K562 (cell line): ENCODE results near the gene HRH4. TPM values are rescaled to one million over a fixed set of nuclear protein-coding genes. Genes with fewer than 3 reads are reported as not detected.

Experiments used
- ATAC-seq: fragments of 200-7000 bp; cut with Tn5 transposase; 3 replicates; pipeline ENCODE4 v1.9.1; 2020; ENCODE audit warnings: moderate library complexity
- BruUV-seq: library from RNA; stranded (reverse); fragments of 400-500 nt; replicated peaks from 2 replicates; lab custom pipeline; 2021; lab: Mats Ljungman, UMichigan
- CTCF ChIA-PET: fragments of 300-600 bp; formaldehyde crosslinking; extraction: SDS; loops from one replicate; lab custom pipeline; 2021; ENCODE audit warnings: low intra/inter-chr PET ratio; lab: Yijun Ruan, JAX
- POLR2A ChIA-PET: fragments of 300-600, 350-650 bp; sonication (Branson Sonifier 250); formaldehyde crosslinking; extraction: SDS; loops from one replicate; lab custom pipeline; 2021; ENCODE audit warnings: antibody characterized with exemption, inconsistent platforms; lab: Yijun Ruan, JAX
- DNase-seq, 4 experiments: peaks; one replicate each; pipeline versions ENCODE4 v3.0.0 to v3.0.0-alpha.2; 2011 to 2018; ENCODE audit warnings: low spot score in 3 of 4, mixed read lengths in 3 of 4; ENCODE audit errors: extremely low read depth in 1 of 4
- FAIRE-seq: peaks from 2 replicates; lab custom pipeline; 2011; peaks lifted over from hg19 to GRCh38; lab: Jason Lieb, UNC
- H2AFZ ChIP-seq: 2 replicates; pipeline ENCODE4 v1.6.0; 2011; ENCODE audit warnings: low read depth, low read length, control low read depth, inconsistent platforms
- H3K27ac ChIP-seq: fragments of 200-600 bp; 3 replicates; pipeline ENCODE4 v1.8.0; 2011; ENCODE audit warnings: low read depth, mild to moderate bottlenecking, control low read depth, inconsistent platforms, low read length, moderate library complexity, mixed read lengths; ENCODE audit errors: extremely low read depth
- H3K27me3 ChIP-seq, 2 experiments: fragments of 300-600 bp in 1 of 2; 2 replicates in 1 of 2; 3 replicates in 1 of 2; pipeline versions ENCODE4 v1.6.0 to v1.8.0; 2011; ENCODE audit warnings: inconsistent platforms in 2 of 2, low read length in 2 of 2, mild to moderate bottlenecking in 1 of 2, mixed read lengths in 1 of 2, moderate library complexity in 1 of 2; ENCODE audit not compliant: control insufficient read depth in 2 of 2, insufficient read depth in 2 of 2
- H3K36me3 ChIP-seq: fragments of 300-600 bp; 3 replicates; pipeline ENCODE4 v1.8.0; 2011; ENCODE audit warnings: mild to moderate bottlenecking, low read length, inconsistent platforms; ENCODE audit not compliant: control insufficient read depth, insufficient read depth
- H3K4me1 ChIP-seq, 2 experiments: fragments of 200-600 bp in 1 of 2; replicated peaks in 1 of 2; 2 replicates in 1 of 2; 3 replicates in 1 of 2; pipeline versions ENCODE4 v1.5.1 to v1.8.0; 2011; ENCODE audit warnings: inconsistent platforms in 2 of 2, low read length in 2 of 2, mild to moderate bottlenecking in 1 of 2, mixed read lengths in 1 of 2, moderate library complexity in 1 of 2; ENCODE audit not compliant: control insufficient read depth in 2 of 2, insufficient read depth in 2 of 2
- H3K4me2 ChIP-seq: 2 replicates; pipeline ENCODE4 v1.6.1; 2011; ENCODE audit warnings: low read length, control low read depth, inconsistent platforms, mixed read lengths; ENCODE audit not compliant: insufficient read depth
- H3K4me3 ChIP-seq: fragments of 200-600 bp; sonication (generic), shearing (Covaris generic); 2 replicates; pipeline ENCODE4 v1.5.1; 2016; ENCODE audit warnings: control low read depth, inconsistent platforms
- H3K79me2 ChIP-seq: fragments of 200-600 bp; 3 replicates; pipeline ENCODE4 v1.8.0; 2011; ENCODE audit warnings: low read length, inconsistent platforms; ENCODE audit not compliant: control insufficient read depth, insufficient read depth
- H3K9ac ChIP-seq, 2 experiments: 2 replicates each; pipeline versions ENCODE4 v1.6.0 to v1.6.1; 2011; ENCODE audit warnings: low read depth in 2 of 2, low read length in 2 of 2, control low read depth in 1 of 2, inconsistent platforms in 1 of 2, mild to moderate bottlenecking in 1 of 2, mixed read lengths in 1 of 2; ENCODE audit not compliant: insufficient read depth in 1 of 2
- H3K9me1 ChIP-seq: one replicate; pipeline ENCODE4 v1.6.0; 2011; ENCODE audit warnings: inconsistent platforms, mild to moderate bottlenecking, low read length, moderate library complexity; ENCODE audit not compliant: control insufficient read depth, insufficient read depth
- H3K9me3 ChIP-seq: replicated peaks from 2 replicates; pipeline ENCODE4 v1.5.1; 2011; ENCODE audit warnings: low read depth, low read length, inconsistent platforms; ENCODE audit not compliant: control insufficient read depth, insufficient read depth
- H4K20me1 ChIP-seq: replicated peaks from 2 replicates; pipeline ENCODE4 v1.6.1; 2011; ENCODE audit warnings: low read length, inconsistent platforms, mixed read lengths; ENCODE audit not compliant: control insufficient read depth, insufficient read depth
- ATF1 ChIP-seq, 2 experiments: fragments of 450-650 bp in 1 of 2; IDR thresholded peaks; 2 replicates each; pipeline ENCODE4 v1.6.1; 2016; ENCODE audit warnings: missing compliant biosample characterization in 1 of 2, missing genetic modification characterization in 1 of 2
- DLX4 ChIP-seq: fragments of 250-450 bp; sonication (Bioruptor Pico); IDR thresholded peaks from 2 replicates; pipeline ENCODE4 v1.6.1; 2021; ENCODE audit warnings: mild to moderate bottlenecking
- EP400 ChIP-seq: fragments of 450-650 bp; IDR thresholded peaks from 2 replicates; pipeline ENCODE4 v1.6.1; 2017; ENCODE audit warnings: antibody characterized with exemption, mild to moderate bottlenecking, moderate library complexity
- ESRRA ChIP-seq: fragments of 450-650 bp; IDR thresholded peaks from 2 replicates; pipeline ENCODE4 v1.6.1; 2014; ENCODE audit warnings: low read depth, mild to moderate bottlenecking, moderate library complexity, borderline replicate concordance
- KDM2B ChIP-seq: fragments of 250-450 bp; sonication (Bioruptor Pico); IDR thresholded peaks from 2 replicates; pipeline ENCODE4 v1.8.0; 2021; ENCODE audit warnings: mild to moderate bottlenecking, moderate library complexity
- NFATC3 ChIP-seq: fragments of 450-650 bp; IDR thresholded peaks from 2 replicates; pipeline ENCODE4 v1.6.1; 2017; ENCODE audit warnings: mild to moderate bottlenecking
- POLR2AphosphoS5 ChIP-seq: IDR thresholded peaks from 2 replicates; pipeline ENCODE4 v1.6.1; 2011; ENCODE audit warnings: mild to moderate bottlenecking, low read depth, low read length, moderate library complexity; ENCODE audit not compliant: control insufficient read depth, insufficient read depth
- PRPF4 ChIP-seq: fragments of 200-400 bp; formaldehyde crosslinking; IDR thresholded peaks from one replicate; pipeline ENCODE4 v1.6.1; 2017; ENCODE audit warnings: low read length, low read depth, mild to moderate bottlenecking; ENCODE audit not compliant: insufficient read depth, poor library complexity, severe bottlenecking
- THRA ChIP-seq: fragments of 450-650 bp; IDR thresholded peaks from 2 replicates; pipeline ENCODE4 v1.6.1; 2017; ENCODE audit warnings: mild to moderate bottlenecking, moderate library complexity
- ZEB2 ChIP-seq: fragments of 450-650 bp; IDR thresholded peaks from 2 replicates; pipeline ENCODE4 v1.6.1; 2016
- ZFX ChIP-seq: sonication (generic); formaldehyde crosslinking; IDR thresholded peaks from 2 replicates; pipeline ENCODE4 v1.8.0; 2022; ENCODE audit warnings: mild to moderate bottlenecking, missing genetic modification reagents, moderate library complexity
- ZNF134 ChIP-seq: fragments of 250-450 bp; sonication (Bioruptor Pico); conservative IDR thresholded peaks from 2 replicates; pipeline ENCODE4 v1.4.0; 2020
- ZNF830 ChIP-seq: fragments of 250-450 bp; sonication (Bioruptor Pico); IDR thresholded peaks from 2 replicates; pipeline ENCODE4 v1.5.0; 2021; ENCODE audit warnings: mild to moderate bottlenecking
- WGBS: fragments of 100-300 bp; shearing (Covaris generic); methylation state at CpG from one replicate; pipeline ENCODE4 v1.1.6; 2016; ENCODE audit warnings: low coverage, mixed read lengths; ENCODE audit not compliant: insufficient coverage; ENCODE audit errors: missing lambda C conversion rate; 5-methylcytosine and 5-hydroxymethylcytosine counted together
- in situ Hi-C: fragments of 300-500 bp; cut with MboI; formaldehyde crosslinking; loops from 4 replicates; pipeline ENCODE4 v1.15.0; 2018; ENCODE audit warnings: inconsistent platforms, mixed read lengths
- intact Hi-C: fragments of 100-400 bp; cut with micrococcal nuclease; formaldehyde crosslinking; loops from 2 replicates; pipeline ENCODE4 v1.14.2; 2022
- polyA plus RNA-seq, 8 experiments: library from polyadenylated mRNA; depleted of rRNA in 4 of 8; stranded (reverse) in 5 of 8; unstranded in 3 of 8; fragments of >200 nt; fragmentation: Nextera tagmentation in 2 of 8; fragmentation: Illumina TruSeq in 1 of 8; extraction: Ambion mirVana in 2 of 8; extraction: Trizol in 1 of 8; gene quantifications; 2 replicates each; pipeline versions ENCODE4 v1.2.1 to v1.2.3, GENCODE V29; 2011 to 2014; ENCODE audit warnings: inconsistent platforms in 1 of 8, missing spikeins in 1 of 8
- total RNA-seq, 7 experiments: library from RNA; depleted of rRNA in 6 of 7; stranded (reverse); fragments of >200 nt in 6 of 7; fragmentation: Illumina TruSeq in 2 of 7; extraction: Trizol in 2 of 7; gene quantifications; 2 replicates each; pipeline versions ENCODE4 v1.2.1 to v1.2.3, GENCODE V29; 2011 to 2021; ENCODE audit warnings: low replicate concordance in 1 of 7

HRH4 gene
- total and polyA plus RNA-seq, 9 of the 15 experiments (the other 6 are each of a cell fraction or from before 2014, with no cell fraction given): not detected

- POLR2A ChIA-PET: no interaction called here
- H2AFZ ChIP-seq: no peak overlapping the region
- no peak overlapping the region for H3K4me2 ChIP-seq
- FAIRE-seq (no peak), ATAC-seq (no peak), DNase-seq (no peak)
- no peaks in the 10 kb centered on the region for H3K79me2 ChIP-seq
- CTCF ChIA-PET: no interaction called here
- no peaks in the 10 kb centered on the region for H3K4me1 ChIP-seq
- H3K9ac ChIP-seq: no peak overlapping the region
- H3K9me1 ChIP-seq: no peaks in the 10 kb centered on the region
- WGBS: under 1% methylated on average over 7 of the region's 7 CpGs
- no peak overlapping the region for H3K4me3 ChIP-seq
- in situ Hi-C loops: no loop called here
- H4K20me1 ChIP-seq: no peaks in the 10 kb centered on the region
- H3K36me3 ChIP-seq: no peaks in the 10 kb centered on the region
- TF ChIP-seq ATF1 (CRISPR knock-in tag; IDR thresholded peaks at IDR 0.05): no peak
- TF ChIP-seq ATF1 (tag; IDR thresholded peaks at IDR 0.05): no peak
- no peak for TF ChIP-seq POLR2AphosphoS5
- no peak for TF ChIP-seq ESRRA
- TF ChIP-seq DLX4 (CRISPR knock-in tag): no peak
- TF ChIP-seq ZFX (CRISPR knock-in tag): no peak
- no peak for TF ChIP-seq ZEB2
- no peak for TF ChIP-seq ZNF134
- TF ChIP-seq PRPF4: no peak
- TF ChIP-seq THRA: no peak
- no peak for TF ChIP-seq NFATC3
- TF ChIP-seq KDM2B (CRISPR knock-in tag): no peak
- no peak for TF ChIP-seq ZNF830 (CRISPR knock-in tag)
- TF ChIP-seq EP400: no peak
- TF ChIP-seq, all 486 proteins: peak for 0
- no TSS peak for BruUV-seq
- H3K27ac ChIP-seq: no peak overlapping the region
- intact Hi-C loops: no loop called here
- no peaks in the 10 kb centered on the region for H3K9me3 ChIP-seq
- no peaks in the 10 kb centered on the region for H3K27me3 ChIP-seq
These were observed 18.9 kb downstream of the HRH4 start for GRCh38 chr18:24479371-24479770.
